ENCODE measurements around the gene SLAMF1. TPM values are rescaled to one million over a fixed set of nuclear protein-coding genes. Genes with fewer than 3 reads are reported as not detected.
A peak's percentile ranks its signal among the peaks of the same experiment; 100 is the strongest.

The SLAMF1 gene
- total and polyA plus RNA-seq, 9 of the 15 experiments (the other 6 are each of a cell fraction or from before 2014, with no cell fraction given) = 0.04 to 0.17 (median 0.11) TPM; not detected in 4

DNA sequence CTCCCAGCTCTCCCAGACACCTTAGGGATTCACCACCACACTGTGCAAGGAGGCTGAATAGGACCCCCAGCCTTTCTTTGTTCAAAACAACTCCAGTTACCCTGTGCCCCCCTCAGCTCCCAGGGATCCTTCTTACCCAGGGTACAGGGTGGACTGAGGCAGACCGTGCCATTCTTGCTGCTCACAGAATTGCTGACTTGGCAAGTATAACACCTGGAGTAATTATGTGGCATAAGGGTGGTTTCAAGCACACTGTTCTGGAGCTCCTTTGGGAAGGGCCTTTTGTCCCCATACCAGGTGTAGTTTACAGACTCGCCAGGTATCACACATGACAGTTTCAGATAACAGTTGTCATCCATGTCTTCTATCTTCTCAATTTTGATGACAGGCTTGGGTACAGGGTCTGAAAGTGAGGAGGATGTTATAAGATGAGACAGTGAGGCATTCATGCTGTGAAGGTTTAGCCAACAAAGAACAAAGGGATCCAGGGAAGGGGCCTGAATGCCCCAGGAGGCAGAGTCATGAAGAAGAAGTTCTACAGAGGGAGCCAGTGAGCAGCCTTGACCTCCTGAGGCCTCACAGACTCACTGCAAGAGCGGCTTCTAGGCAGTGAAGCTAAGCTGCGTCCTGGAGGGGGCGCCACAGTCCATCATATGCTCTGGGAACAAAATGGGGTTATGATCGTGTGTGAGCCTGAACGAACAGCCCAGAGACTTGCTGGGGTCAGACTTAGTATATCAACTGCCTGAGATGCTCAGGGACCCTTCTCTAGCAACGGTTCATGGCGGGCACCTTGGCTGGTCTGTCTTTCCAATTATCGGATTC, 34.4 kb upstream of the SLAMF1 start (continued):
- TF ChIP-seq, protein P1, sequence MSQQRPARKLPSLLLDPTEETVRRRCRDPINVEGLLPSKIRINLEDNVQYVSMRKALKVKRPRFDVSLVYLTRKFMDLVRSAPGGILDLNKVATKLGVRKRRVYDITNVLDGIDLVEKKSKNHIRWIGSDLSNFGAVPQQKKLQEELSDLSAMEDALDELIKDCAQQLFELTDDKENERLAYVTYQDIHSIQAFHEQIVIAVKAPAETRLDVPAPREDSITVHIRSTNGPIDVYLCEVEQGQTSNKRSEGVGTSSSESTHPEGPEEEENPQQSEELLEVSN (IDR thresholded peaks at IDR 0.05; ENCODE audit: borderline replicate concordance in 1 of 2, extremely low read depth in 1 of 2, insufficient read depth in 1 of 2, insufficient read length in 1 of 2, low read depth in 1 of 2, low read length in 1 of 2, poor library complexity in 1 of 2, severe bottlenecking in 1 of 2) = no peak
- TF ChIP-seq ZNF274 (IDR thresholded peaks at IDR 0.05; ENCODE audit: borderline replicate concordance, low read depth, low read length) (no peak), SIX5 (IDR thresholded peaks at IDR 0.05; ENCODE audit: borderline replicate concordance in 1 of 2, insufficient read depth in 1 of 2, low read depth in 1 of 2, low read length in 2 of 2) (no peak), SIN3B (IDR thresholded peaks at IDR 0.05; ENCODE audit: low read depth) (no peak), PHTF2 (CRISPR knock-in tag; IDR thresholded peaks at IDR 0.05) (no peak), ZNF174 (CRISPR knock-in tag; IDR thresholded peaks at IDR 0.05) (no peak), DACH1 (IDR thresholded peaks at IDR 0.05; ENCODE audit: partially characterized antibody) (no peak), CCNT2 (IDR thresholded peaks at IDR 0.05; ENCODE audit: borderline replicate concordance, extremely low read depth, insufficient read length, low read depth, low read length) (no peak), PTTG1 (tag; IDR thresholded peaks at IDR 0.05; ENCODE audit: low read depth) (no peak), NUFIP1 (IDR thresholded peaks at IDR 0.05; ENCODE audit: partially characterized antibody) (no peak), CTBP1 (IDR thresholded peaks at IDR 0.05; ENCODE audit: borderline replicate concordance) (peak; percentile 49), ZNF316 (IDR thresholded peaks at IDR 0.05) (peak; percentile 91), RBFOX2 (IDR thresholded peaks at IDR 0.05; ENCODE audit: low read depth, low read length) (no peak), CSDE1 (IDR thresholded peaks at IDR 0.05) (no peak), GTF2A2 (tag; IDR thresholded peaks at IDR 0.05) (no peak)
- TF ChIP-seq, protein P2, sequence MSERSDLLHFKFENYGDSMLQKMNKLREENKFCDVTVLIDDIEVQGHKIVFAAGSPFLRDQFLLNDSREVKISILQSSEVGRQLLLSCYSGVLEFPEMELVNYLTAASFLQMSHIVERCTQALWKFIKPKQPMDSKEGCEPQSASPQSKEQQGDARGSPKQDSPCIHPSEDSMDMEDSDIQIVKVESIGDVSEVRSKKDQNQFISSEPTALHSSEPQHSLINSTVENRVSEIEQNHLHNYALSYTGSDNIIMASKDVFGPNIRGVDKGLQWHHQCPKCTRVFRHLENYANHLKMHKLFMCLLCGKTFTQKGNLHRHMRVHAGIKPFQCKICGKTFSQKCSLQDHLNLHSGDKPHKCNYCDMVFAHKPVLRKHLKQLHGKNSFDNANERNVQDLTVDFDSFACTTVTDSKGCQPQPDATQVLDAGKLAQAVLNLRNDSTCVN (CRISPR knock-in tag; IDR thresholded peaks at IDR 0.05) = no peak
- TF ChIP-seq, protein P3, sequence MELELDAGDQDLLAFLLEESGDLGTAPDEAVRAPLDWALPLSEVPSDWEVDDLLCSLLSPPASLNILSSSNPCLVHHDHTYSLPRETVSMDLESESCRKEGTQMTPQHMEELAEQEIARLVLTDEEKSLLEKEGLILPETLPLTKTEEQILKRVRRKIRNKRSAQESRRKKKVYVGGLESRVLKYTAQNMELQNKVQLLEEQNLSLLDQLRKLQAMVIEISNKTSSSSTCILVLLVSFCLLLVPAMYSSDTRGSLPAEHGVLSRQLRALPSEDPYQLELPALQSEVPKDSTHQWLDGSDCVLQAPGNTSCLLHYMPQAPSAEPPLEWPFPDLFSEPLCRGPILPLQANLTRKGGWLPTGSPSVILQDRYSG (tag; conservative IDR thresholded peaks at IDR 0.05; ENCODE audit: low read depth) = no peak
- TF ChIP-seq, protein P4, sequence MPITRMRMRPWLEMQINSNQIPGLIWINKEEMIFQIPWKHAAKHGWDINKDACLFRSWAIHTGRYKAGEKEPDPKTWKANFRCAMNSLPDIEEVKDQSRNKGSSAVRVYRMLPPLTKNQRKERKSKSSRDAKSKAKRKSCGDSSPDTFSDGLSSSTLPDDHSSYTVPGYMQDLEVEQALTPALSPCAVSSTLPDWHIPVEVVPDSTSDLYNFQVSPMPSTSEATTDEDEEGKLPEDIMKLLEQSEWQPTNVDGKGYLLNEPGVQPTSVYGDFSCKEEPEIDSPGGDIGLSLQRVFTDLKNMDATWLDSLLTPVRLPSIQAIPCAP (CRISPR knock-in tag; IDR thresholded peaks at IDR 0.05; ENCODE audit: borderline replicate concordance) = no peak
- TF ChIP-seq, protein P5, sequence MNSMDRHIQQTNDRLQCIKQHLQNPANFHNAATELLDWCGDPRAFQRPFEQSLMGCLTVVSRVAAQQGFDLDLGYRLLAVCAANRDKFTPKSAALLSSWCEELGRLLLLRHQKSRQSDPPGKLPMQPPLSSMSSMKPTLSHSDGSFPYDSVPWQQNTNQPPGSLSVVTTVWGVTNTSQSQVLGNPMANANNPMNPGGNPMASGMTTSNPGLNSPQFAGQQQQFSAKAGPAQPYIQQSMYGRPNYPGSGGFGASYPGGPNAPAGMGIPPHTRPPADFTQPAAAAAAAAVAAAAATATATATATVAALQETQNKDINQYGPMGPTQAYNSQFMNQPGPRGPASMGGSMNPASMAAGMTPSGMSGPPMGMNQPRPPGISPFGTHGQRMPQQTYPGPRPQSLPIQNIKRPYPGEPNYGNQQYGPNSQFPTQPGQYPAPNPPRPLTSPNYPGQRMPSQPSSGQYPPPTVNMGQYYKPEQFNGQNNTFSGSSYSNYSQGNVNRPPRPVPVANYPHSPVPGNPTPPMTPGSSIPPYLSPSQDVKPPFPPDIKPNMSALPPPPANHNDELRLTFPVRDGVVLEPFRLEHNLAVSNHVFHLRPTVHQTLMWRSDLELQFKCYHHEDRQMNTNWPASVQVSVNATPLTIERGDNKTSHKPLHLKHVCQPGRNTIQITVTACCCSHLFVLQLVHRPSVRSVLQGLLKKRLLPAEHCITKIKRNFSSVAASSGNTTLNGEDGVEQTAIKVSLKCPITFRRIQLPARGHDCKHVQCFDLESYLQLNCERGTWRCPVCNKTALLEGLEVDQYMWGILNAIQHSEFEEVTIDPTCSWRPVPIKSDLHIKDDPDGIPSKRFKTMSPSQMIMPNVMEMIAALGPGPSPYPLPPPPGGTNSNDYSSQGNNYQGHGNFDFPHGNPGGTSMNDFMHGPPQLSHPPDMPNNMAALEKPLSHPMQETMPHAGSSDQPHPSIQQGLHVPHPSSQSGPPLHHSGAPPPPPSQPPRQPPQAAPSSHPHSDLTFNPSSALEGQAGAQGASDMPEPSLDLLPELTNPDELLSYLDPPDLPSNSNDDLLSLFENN (IDR thresholded peaks at IDR 0.05; ENCODE audit: low read depth in 2 of 2, low read length in 2 of 2) = no peak
